GM19468 (cell line): Measurements from ENCODE around the gene PGAM2.
"Not testable (repeated sequence)": the region's sequence is repeated elsewhere in the genome, so short reads cannot be mapped to it uniquely, and the experiment has no call there.

ENCODE experiments used
- ATAC-seq: cut with Tn5 transposase; IDR thresholded peaks from one replicate; pipeline ENCODE4 v1.9.1; 2021; ENCODE audit warnings: mild to moderate bottlenecking, moderate library complexity, moderate number of reproducible peaks; ENCODE audit not compliant: unreplicated experiment; ENCODE audit errors: extremely low read depth

The PGAM2 gene

DNA sequence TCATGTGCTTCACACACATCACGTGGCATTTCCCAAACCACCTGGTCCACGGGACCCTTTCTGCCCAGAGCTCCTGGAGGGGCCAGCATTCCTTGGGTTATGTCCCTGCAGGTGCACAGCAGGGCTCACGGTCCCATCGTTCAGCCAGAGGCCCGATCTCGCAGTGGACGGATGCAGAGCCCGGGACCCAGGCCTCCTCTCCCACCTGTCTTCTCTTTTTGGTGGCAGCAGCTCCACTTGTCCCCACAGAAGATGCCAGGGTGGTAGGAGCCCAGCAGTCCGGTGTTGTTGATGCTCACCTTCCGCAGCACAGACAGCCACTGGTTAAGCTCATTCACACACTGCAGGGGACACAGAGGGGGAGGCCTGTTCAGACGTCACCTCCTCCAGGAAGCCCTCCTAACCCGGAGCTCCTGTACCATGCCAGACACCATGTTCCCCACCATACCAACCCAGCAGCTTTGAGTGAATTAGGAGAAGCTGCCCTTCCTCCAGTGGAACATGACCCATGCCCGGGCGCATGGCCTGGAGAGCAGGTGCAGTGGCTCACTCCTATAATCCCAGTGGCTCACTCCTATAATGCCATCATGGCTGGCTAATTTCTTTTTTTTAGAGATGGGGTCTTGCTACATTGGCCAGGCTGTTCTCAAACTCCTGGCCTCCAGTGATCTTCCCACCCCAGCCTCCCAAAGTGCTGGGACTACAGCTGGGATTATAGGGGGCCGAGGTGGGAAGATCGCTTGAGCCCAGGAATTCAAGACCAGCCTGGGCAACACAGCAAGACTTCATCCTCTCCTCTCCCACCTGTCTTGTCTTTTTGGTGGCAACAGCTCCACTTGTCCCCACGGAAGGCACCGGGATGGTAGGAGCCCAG, 31.2 kb downstream of the PGAM2 start:
- ATAC-seq, result not testable (repeated sequence)

DNA sequence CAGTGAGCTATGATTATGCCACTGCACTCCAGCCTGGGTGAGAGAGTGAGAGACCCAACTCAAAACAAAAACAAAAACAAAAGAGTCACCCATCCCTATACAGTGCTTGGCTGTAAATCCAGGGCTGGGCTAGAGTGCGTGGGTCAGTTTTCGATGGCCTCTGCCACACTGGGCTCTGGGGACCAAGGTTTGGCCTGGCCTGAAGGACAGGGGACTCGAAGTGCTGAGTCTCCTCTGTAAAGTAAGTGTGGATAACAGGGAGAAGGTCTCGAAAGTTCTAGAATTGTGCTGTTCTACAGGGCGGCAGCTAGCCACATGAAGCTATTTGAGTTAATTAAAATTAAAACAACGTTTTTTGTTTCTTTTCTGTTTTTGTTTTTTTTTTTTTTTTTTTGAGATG, 33.3 kb downstream of the PGAM2 start:
- ATAC-seq, result not testable (repeated sequence)

DNA sequence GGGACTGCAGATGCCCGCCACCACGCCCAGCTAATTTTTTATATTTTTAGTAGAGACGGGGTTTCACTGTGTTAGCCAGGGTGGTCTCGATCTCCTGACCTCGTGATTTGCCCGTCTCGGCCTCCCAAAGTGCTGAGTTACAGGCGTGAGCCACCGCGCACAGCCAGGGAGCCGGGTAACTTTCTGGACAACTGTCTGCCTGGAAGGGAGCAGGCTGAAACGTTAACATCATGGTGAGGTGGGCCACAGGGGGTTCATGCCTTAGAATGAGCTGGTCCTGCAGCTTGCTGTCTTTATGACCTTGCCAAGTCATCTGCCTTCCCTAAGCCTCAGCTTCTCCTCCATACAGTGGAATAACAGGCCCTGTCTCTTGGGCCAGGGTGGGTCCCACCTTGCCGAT, 34.0 kb downstream of the PGAM2 start:
- not testable (repeated sequence) for ATAC-seq

DNA sequence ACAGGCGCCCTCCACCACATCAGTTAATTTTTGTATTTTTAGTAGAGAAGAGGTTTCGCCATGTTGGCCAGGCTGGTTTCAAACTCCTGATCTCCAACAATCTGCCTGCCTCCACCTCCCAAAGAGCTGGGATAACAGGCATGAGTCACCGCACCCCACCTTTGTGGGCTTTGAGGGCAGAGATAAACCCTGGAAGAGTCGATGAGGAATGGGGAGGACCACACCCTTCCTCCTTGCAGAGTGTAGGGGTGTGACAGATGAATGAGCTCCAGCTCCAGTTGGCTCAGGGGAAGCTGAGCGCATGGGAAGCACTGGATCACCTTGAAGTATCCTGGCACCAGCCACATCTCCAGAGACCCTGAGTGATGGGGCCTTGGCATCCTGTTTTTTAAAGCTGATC, 35.3 kb downstream of the PGAM2 start:
- ATAC-seq, result not testable (repeated sequence)

- not testable (repeated sequence) for ATAC-seq
These were observed 35.9 kb downstream of the PGAM2 start for GRCh38 chr7:44029433-44029832.

- not testable (repeated sequence) for ATAC-seq
These were observed 42.4 kb downstream of the PGAM2 start for GRCh38 chr7:44022796-44023467.

- ATAC-seq, result not testable (repeated sequence)
These were observed 43.3 kb downstream of the PGAM2 start for GRCh38 chr7:44022069-44022468.

GRCh38 chr7:44019825-44020224, 45.5 kb downstream of the PGAM2 start:
- ATAC-seq, result not testable (repeated sequence)

GRCh38 chr7:44018857-44019807, 46.2 kb downstream of the PGAM2 start:
- ATAC-seq, result peak; percentile 96

DNA sequence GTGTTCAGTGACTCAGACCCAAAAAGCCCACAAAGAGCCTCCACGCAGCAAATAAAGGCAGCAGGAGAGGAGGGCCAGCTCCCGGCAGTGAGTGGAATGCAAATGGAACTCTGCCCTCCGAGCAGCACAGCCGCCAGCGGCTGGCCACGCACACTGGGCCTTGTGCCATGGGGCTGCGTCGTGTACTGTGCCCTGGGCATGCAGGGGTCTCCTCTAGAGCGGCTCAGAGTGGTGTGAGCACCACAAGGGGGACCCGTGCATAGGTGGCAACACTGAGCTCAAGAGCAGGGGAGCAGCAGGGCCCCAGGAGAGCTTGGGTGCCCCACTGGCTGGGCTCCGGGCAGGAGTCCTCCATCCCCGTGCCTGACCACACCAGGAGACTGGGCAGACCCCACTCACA, 50.3 kb downstream of the PGAM2 start:
- not testable (repeated sequence) for ATAC-seq
